ENCODE data around the gene CHTOP.

- TF ChIP-seq CTCF (IDR thresholded peaks at IDR 0.05) (no peak), POLR2A (IDR thresholded peaks at IDR 0.05) (no peak), POLR2AphosphoS5 (IDR thresholded peaks at IDR 0.05) (no peak), EP300 (IDR thresholded peaks at IDR 0.05; ENCODE audit: low read depth) (no peak)
These were observed 31.1 kb upstream of the CHTOP start for GRCh38 chr1:153602749-153603148.
